Pancreas (tissue), 10 donors: ENCODE measurements around the gene UBAC2. TPM values are rescaled to one million over a fixed set of nuclear protein-coding genes. Genes with fewer than 3 reads are reported as not detected.

Experiments
- ATAC-seq, 4 donors: fragments of 200-7000 bp; cut with Tn5 transposase; one replicate each; pipeline versions ENCODE4 v1.8.0 to v1.9.1; 2020; ENCODE audit warnings: mild to moderate bottlenecking in 4 of 4, moderate library complexity in 4 of 4
- DNase-seq, 6 donors: peaks; one replicate each; pipeline ENCODE4 v3.0.0-alpha.2; 2020
- FAIRE-seq: peaks from 2 replicates; lab custom pipeline; 2012; peaks lifted over from hg19 to GRCh38; lab: Jason Lieb, UNC
- H3K27ac ChIP-seq, 4 donors: fragments of 200-600 bp; sonication (generic); 1 replicate in 3 of 4; 2 replicates in 1 of 4; pipeline versions ENCODE4 v1.5.0 to v1.8.0; 2020
- H3K27me3 ChIP-seq, 4 donors: fragments of 200-600 bp; one replicate each; pipeline ENCODE4 v1.8.0; 2021
- H3K36me3 ChIP-seq, 3 donors: fragments of 200-600 bp; sonication (generic) in 1 of 3; one replicate each; pipeline versions ENCODE4 v1.5.0 to v1.8.0; 2020 to 2021
- H3K4me1 ChIP-seq, 3 donors: fragments of 200-600 bp; one replicate each; pipeline ENCODE4 v1.8.0; 2021
- H3K4me3 ChIP-seq, 4 donors: fragments of 200-600 bp; sonication (generic) in 2 of 4; one replicate each; pipeline versions ENCODE4 v1.5.0 to v1.8.0; 2020 to 2021
- H3K9me3 ChIP-seq, 4 donors: fragments of 200-600 bp; one replicate each; pipeline ENCODE4 v1.8.0; 2021
- WGBS, 2 donors: extraction: QIAGEN DNeasy Blood & Tissue Kit; methylation state at CpG; one replicate each; pipeline ENCODE4 v1.1.7; 2013; 5-methylcytosine and 5-hydroxymethylcytosine counted together
- intact Hi-C, 3 donors: fragments of 100-400 bp; cut with DNase I; formaldehyde crosslinking; loops; one replicate each; pipeline versions ENCODE4 v1.11.1 to v1.14.2; 2022
- microRNA-seq, 2 donors: library from miRNA; unstranded; fragments of <30 nt; microRNA quantifications; one replicate each; pipeline versions ENCODE4 to v1.1.0, GENCODE V29; 2019 to 2020
- polyA plus RNA-seq, 2 donors: library from polyadenylated mRNA; stranded (reverse); fragments of 200-250 nt; gene quantifications; one replicate each; pipeline ENCODE4 v1.2.3, GENCODE V29; 2013
- total RNA-seq, 6 donors: library from RNA; stranded (reverse); fragmentation: NEBNext Ultra II Directional in 4 of 6; extraction: Animal tissue kit (Norgen Biotek cat#: 25700) in 4 of 6; gene quantifications; one replicate each; pipeline versions ENCODE4 v1.2.1 to v1.2.4, GENCODE V29; 2021 to 2023
- TF ChIP-seq, protein P1 (sequence below), 4 donors: fragments of 200-600 bp; sonication (generic) in 3 of 4; IDR thresholded peaks; one replicate each; pipeline versions ENCODE4 v1.5.0 to v1.8.0; 2021; ENCODE audit warnings: antibody characterized with exemption in 4 of 4
- donor health status: healthy with polysubstance abuse.
- donor health status: DM: no; HTN: no; CAD: no; lungs with moderate emphysema.
- donor health status: DM: no; HTN: no; CAD: no.
- donor health status: control.
- donor health status: control.
- donor health status: Bipolar disorder and iron deficiency.
- donor health status: DM: yes; HTN: yes; CAD: no.
- donor health status: DM: no; HTN: no; CAD: no.
- donor health status: DM: no; HTN: no; CAD: no.
- donor health status: DM: yes; HTN: yes; CAD: no.

The UBAC2 gene
- total and polyA plus RNA-seq, 8 donors, result 17.5 to 29.5 (median 26.9) TPM

DNA sequence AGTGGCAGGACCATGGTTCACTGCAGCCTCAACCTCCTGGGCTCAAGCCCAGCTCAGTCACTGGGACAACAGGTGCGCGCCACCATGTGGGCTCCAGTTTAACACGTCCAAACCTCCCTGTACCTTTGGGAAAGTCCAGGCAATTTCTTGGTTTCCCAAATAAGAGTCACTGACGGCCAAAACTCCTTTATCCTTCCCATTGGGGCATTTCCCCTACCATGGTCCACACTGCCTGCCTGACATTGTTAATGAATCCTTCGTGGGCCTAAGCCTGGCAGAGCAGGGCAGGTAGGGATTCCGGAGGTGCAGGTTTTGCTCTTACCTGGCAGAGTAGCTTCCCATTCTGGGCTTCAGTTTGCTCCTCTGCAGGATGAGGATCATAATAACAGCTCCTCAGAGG is 234.5 kb downstream of the UBAC2 start:
- ATAC-seq (no peak), DNase-seq (no peak), FAIRE-seq (no peak)
- TF ChIP-seq, protein P1, sequence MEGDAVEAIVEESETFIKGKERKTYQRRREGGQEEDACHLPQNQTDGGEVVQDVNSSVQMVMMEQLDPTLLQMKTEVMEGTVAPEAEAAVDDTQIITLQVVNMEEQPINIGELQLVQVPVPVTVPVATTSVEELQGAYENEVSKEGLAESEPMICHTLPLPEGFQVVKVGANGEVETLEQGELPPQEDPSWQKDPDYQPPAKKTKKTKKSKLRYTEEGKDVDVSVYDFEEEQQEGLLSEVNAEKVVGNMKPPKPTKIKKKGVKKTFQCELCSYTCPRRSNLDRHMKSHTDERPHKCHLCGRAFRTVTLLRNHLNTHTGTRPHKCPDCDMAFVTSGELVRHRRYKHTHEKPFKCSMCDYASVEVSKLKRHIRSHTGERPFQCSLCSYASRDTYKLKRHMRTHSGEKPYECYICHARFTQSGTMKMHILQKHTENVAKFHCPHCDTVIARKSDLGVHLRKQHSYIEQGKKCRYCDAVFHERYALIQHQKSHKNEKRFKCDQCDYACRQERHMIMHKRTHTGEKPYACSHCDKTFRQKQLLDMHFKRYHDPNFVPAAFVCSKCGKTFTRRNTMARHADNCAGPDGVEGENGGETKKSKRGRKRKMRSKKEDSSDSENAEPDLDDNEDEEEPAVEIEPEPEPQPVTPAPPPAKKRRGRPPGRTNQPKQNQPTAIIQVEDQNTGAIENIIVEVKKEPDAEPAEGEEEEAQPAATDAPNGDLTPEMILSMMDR (IDR thresholded peaks at IDR 0.05), result no peak
- Histone ChIP-seq H3K27ac (no peak overlapping the region), H3K4me1 (no peaks in the 10 kb centered on the region), H3K4me3 (no peak overlapping the region), H3K27me3 (peaks cover 0 to 3% (median 0%) of the 10 kb centered on the region in 4 donors), H3K36me3 (no peaks in the 10 kb centered on the region), H3K9me3 (no peaks in the 10 kb centered on the region)
- 76 to 87% methylated on average over 6 of the region's 6 CpGs for WGBS, 2 donors
- intact Hi-C loops, result loop anchor here in 2 of 3 donors (5.0 to 10.0 kb wide), 3 partner anchors 168 to 258 kb away; no protein-coding TSS in a partner anchor

DNA sequence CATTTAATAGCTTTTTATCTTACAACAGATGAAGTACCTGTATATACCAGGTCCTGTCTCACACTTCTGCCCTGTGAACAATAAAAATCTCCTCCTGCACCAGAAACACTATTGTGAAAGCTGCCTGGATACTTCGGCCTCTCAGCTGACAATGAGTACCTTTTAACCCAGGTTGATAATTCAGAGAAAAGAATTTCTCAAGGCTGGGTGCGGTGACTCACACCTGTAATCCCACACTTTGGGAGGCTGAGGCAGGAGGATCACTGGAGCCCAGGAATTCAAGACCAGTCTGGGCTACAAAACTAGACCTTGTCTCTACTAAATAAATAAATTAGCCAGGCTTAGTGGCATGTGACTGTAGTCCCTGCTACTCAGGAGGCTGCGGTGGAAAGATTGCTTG is 235.3 kb downstream of the UBAC2 start:
- no peaks in the 10 kb centered on the region for H3K9me3 ChIP-seq
- intact Hi-C loops, result loop anchor here in 2 of 3 donors (5.0 to 10.0 kb wide), 3 partner anchors 169 to 259 kb away; no protein-coding TSS in a partner anchor
- TF ChIP-seq, protein P1 (IDR thresholded peaks at IDR 0.05), result no peak

More for the DNA sequence above, 235.3 kb downstream of the UBAC2 start:
- 48% methylated on average over 3 of the region's 3 CpGs for WGBS, 2 donors
- FAIRE-seq (no peak), ATAC-seq (no peak), DNase-seq (no peak)
- H3K36me3 ChIP-seq, result no peaks in the 10 kb centered on the region
- H3K27ac ChIP-seq, result no peak overlapping the region
- peaks cover 0 to 3% (median 0%) of the 10 kb centered on the region in 4 donors for H3K27me3 ChIP-seq
- H3K4me3 ChIP-seq, result no peak overlapping the region
- no peaks in the 10 kb centered on the region for H3K4me1 ChIP-seq

Small RNA genes lying within 50 kb of the gene (microRNA-seq; reads per million reads assigned to microRNA genes)
- 0 reads per million in 2 donors for gene MIR623

Other genes starting within 250 kb of the UBAC2 start
- gene DOCK9, start 222.8 kb upstream of the UBAC2 start, total RNA-seq, result 10 to 100 TPM; 14.2 to 26.3 (median 17.8) TPM
- gene DOCK9, start 222.8 kb upstream of the UBAC2 start, polyA plus RNA-seq, result 10 to 100 TPM in 1 of 2 donors, 1 to 10 TPM in 1; 7.5 to 15.5 TPM
- under 1 TPM in 1 of 6 donors, not detected in 5; 0.22 TPM for gene GPR18, start 57.5 kb downstream of the UBAC2 start, total RNA-seq
- under 1 TPM in 1 of 2 donors, not detected in 1; 0.14 TPM for gene GPR18, start 57.5 kb downstream of the UBAC2 start, polyA plus RNA-seq
- 1 to 10 TPM in 3 of 6 donors, under 1 TPM in 3; 0.23 to 3.5 (median 1.1) TPM for gene GPR183, start 106.5 kb downstream of the UBAC2 start, total RNA-seq
- gene GPR183, start 106.5 kb downstream of the UBAC2 start, polyA plus RNA-seq, result 1 to 10 TPM in 1 of 2 donors, under 1 TPM in 1; 0.61 to 1.2 TPM